SK-N-SH treated with all-trans-retinoic acid at 6 μM for 48 hours (cell line): ENCODE results near the gene TOP1.

Experiments used
- ATAC-seq: fragments of 200-7000 bp; cut with Tn5 transposase; 3 replicates; pipeline ENCODE4 v1.9.1; 2020; ENCODE audit warnings: mild to moderate bottlenecking, moderate library complexity
- ARNTL ChIP-seq: fragments of 450-650 bp; formaldehyde crosslinking; IDR thresholded peaks from 2 replicates; pipeline ENCODE4 v1.5.0; 2020; ENCODE audit warnings: low read depth, mild to moderate bottlenecking, moderate library complexity, borderline replicate concordance
- BACH2 ChIP-seq: fragments of 250-450 bp; sonication (Bioruptor Pico); IDR thresholded peaks from 2 replicates; pipeline ENCODE4 v1.9.0; 2021; ENCODE audit warnings: mild to moderate bottlenecking, borderline replicate concordance
- CREB5 ChIP-seq: fragments of 250-450 bp; sonication (Bioruptor Pico); IDR thresholded peaks from 2 replicates; pipeline ENCODE4 v1.5.1; 2020; ENCODE audit warnings: low read depth, mild to moderate bottlenecking, moderate library complexity
- CSDC2 ChIP-seq: fragments of 250-450 bp; sonication (Bioruptor Pico); IDR thresholded peaks from 2 replicates; pipeline ENCODE4 v1.5.0; 2020; ENCODE audit warnings: mild to moderate bottlenecking, moderate library complexity
- CSRNP3 ChIP-seq: fragments of 250-450 bp; sonication (Bioruptor Pico); IDR thresholded peaks from 2 replicates; pipeline ENCODE4 v1.5.1; 2021; ENCODE audit warnings: mild to moderate bottlenecking, moderate library complexity
- ESRRG ChIP-seq: fragments of 250-450 bp; sonication (Bioruptor Pico); IDR thresholded peaks from 2 replicates; pipeline ENCODE4 v1.6.1; 2021; ENCODE audit warnings: mild to moderate bottlenecking
- GLIS3 ChIP-seq: fragments of 250-450 bp; sonication (Bioruptor Pico); IDR thresholded peaks from 2 replicates; pipeline ENCODE4 v1.5.0; 2020; ENCODE audit warnings: mild to moderate bottlenecking, moderate library complexity
- OSR1 ChIP-seq: fragments of 250-450 bp; sonication (Bioruptor Pico); IDR thresholded peaks from 2 replicates; pipeline ENCODE4 v1.8.0; 2022; ENCODE audit warnings: moderate library complexity, mild to moderate bottlenecking, inconsistent platforms
- POU6F1 ChIP-seq: fragments of 250-450 bp; sonication (Bioruptor Pico); IDR thresholded peaks from 2 replicates; pipeline ENCODE4 v1.8.0; 2021; ENCODE audit warnings: low read depth, mild to moderate bottlenecking, moderate library complexity, borderline replicate concordance
- PPARA ChIP-seq: fragments of 250-450 bp; sonication (Bioruptor Pico); IDR thresholded peaks from 2 replicates; pipeline ENCODE4 v1.5.0; 2020; ENCODE audit warnings: mild to moderate bottlenecking, borderline replicate concordance
- RARB ChIP-seq: fragments of 250-450 bp; sonication (Bioruptor Pico); IDR thresholded peaks from 2 replicates; pipeline ENCODE4 v1.8.0; 2021; ENCODE audit warnings: mild to moderate bottlenecking, moderate library complexity
- SNAI2 ChIP-seq: fragments of 250-450 bp; sonication (Bioruptor Pico); IDR thresholded peaks from 2 replicates; pipeline ENCODE4 v1.5.0; 2020; ENCODE audit warnings: mild to moderate bottlenecking, moderate library complexity
- TOX ChIP-seq: fragments of 250-450 bp; sonication (Bioruptor Pico); IDR thresholded peaks from 2 replicates; pipeline ENCODE4 v1.8.0; 2021; ENCODE audit warnings: mild to moderate bottlenecking, moderate library complexity, borderline replicate concordance
- TSHZ2 ChIP-seq: fragments of 250-450 bp; sonication (Bioruptor Pico); IDR thresholded peaks from 2 replicates; pipeline ENCODE4 v1.5.0; 2020; ENCODE audit warnings: mild to moderate bottlenecking, moderate library complexity
- ZFP3 ChIP-seq: fragments of 250-450 bp; sonication (Bioruptor Pico); IDR thresholded peaks from 2 replicates; pipeline ENCODE4 v1.5.0; 2020; ENCODE audit warnings: mild to moderate bottlenecking, moderate library complexity
- ZFP30 ChIP-seq: fragments of 450-650 bp; formaldehyde crosslinking; IDR thresholded peaks from 2 replicates; pipeline ENCODE4 v1.5.0; 2022; ENCODE audit warnings: mild to moderate bottlenecking, moderate library complexity
- ZNF565 ChIP-seq: fragments of 450-650 bp; formaldehyde crosslinking; conservative IDR thresholded peaks from 2 replicates; pipeline ENCODE4 v1.5.0; 2020; ENCODE audit warnings: low read depth, mild to moderate bottlenecking, moderate library complexity
- ZNF70 ChIP-seq: fragments of 450-650 bp; formaldehyde crosslinking; IDR thresholded peaks from 2 replicates; pipeline ENCODE4 v1.5.0; 2020; ENCODE audit warnings: mild to moderate bottlenecking, moderate library complexity
- ZNF8 ChIP-seq: fragments of 450-650 bp; formaldehyde crosslinking; IDR thresholded peaks from 2 replicates; pipeline ENCODE4 v1.5.0; 2020; ENCODE audit warnings: mild to moderate bottlenecking, moderate library complexity

TOP1 gene

GRCh38 chr20:41040855-41041254 is 12.2 kb downstream of the TOP1 start (continued):
- no peak for TF ChIP-seq CREB5 (CRISPR knock-in tag)
- no peak for TF ChIP-seq ZFP3
- TF ChIP-seq, all 23 proteins: peak for 0

- no peak for TF ChIP-seq TOX (CRISPR knock-in tag)
- no peak for TF ChIP-seq ZNF70
- no peak for TF ChIP-seq SNAI2
- TF ChIP-seq OSR1 = no peak
- TF ChIP-seq CSRNP3 (CRISPR knock-in tag) = no peak
- no peak for TF ChIP-seq GLIS3 (CRISPR knock-in tag)
- TF ChIP-seq ARNTL = no peak
- TF ChIP-seq ESRRG (CRISPR knock-in tag) = no peak
- TF ChIP-seq ZFP3 = no peak
- no peak for TF ChIP-seq POU6F1 (CRISPR knock-in tag)
- TF ChIP-seq TSHZ2 (CRISPR knock-in tag) = no peak
- no peak for TF ChIP-seq CREB5 (CRISPR knock-in tag)
- no peak for TF ChIP-seq RARB (CRISPR knock-in tag)
- ATAC-seq = no peak
Measured at GRCh38 chr20:41041693-41042092, 13.1 kb downstream of the TOP1 start.

GRCh38 chr20:41044409-41045062 is 15.9 kb downstream of the TOP1 start:
- TF ChIP-seq OSR1 (no peak), GLIS3 (CRISPR knock-in tag) (no peak), ZFP3 (no peak), SNAI2 (no peak), POU6F1 (CRISPR knock-in tag) (no peak), PPARA (no peak), BACH2 (CRISPR knock-in tag) (no peak), TOX (CRISPR knock-in tag) (no peak), ESRRG (CRISPR knock-in tag) (no peak), RARB (CRISPR knock-in tag) (no peak), ZNF565 (no peak), ZNF8 (CRISPR knock-in tag) (no peak), ARNTL (no peak), CSDC2 (CRISPR knock-in tag) (no peak), ZFP30 (CRISPR knock-in tag) (no peak)
- no peak for ATAC-seq
